T-helper 17 cell (primary cell): ENCODE data around the gene PTPRN2. TPM values are rescaled to one million over a fixed set of nuclear protein-coding genes. Genes with fewer than 3 reads are reported as not detected.

Experiments
- ATAC-seq: fragments of 150-1000 bp; cut with Tn5 transposase; 2 replicates; pipeline ENCODE4 v1.10.0; 2021; ENCODE audit warnings: mild to moderate bottlenecking, moderate library complexity
- DNase-seq, 3 donors: peaks; one replicate each; pipeline versions ENCODE4 v3.0.0 to v3.0.0-alpha.2; 2020 to 2021
- H3K9me3 ChIP-seq: one replicate; pipeline ENCODE4 v1.7.0; 2013; ENCODE audit warnings: low read length, mild to moderate bottlenecking; ENCODE audit not compliant: control insufficient read depth, poor library complexity, severe bottlenecking
- H3K27ac Mint-ChIP-seq: one replicate; pipeline ENCODE4 v1.8.0; 2022; ENCODE audit warnings: mild to moderate bottlenecking, moderate library complexity, mixed read lengths
- H3K27me3 Mint-ChIP-seq: one replicate; pipeline ENCODE4 v1.8.0; 2022; ENCODE audit warnings: mixed read lengths
- H3K36me3 Mint-ChIP-seq: one replicate; pipeline ENCODE4 v1.8.0; 2022; ENCODE audit warnings: low read depth, mixed read lengths
- H3K4me1 Mint-ChIP-seq: one replicate; pipeline ENCODE4 v1.8.0; 2022; ENCODE audit warnings: mild to moderate bottlenecking, mixed read lengths
- H3K4me3 Mint-ChIP-seq: one replicate; pipeline ENCODE4 v1.8.0; 2022; ENCODE audit warnings: mild to moderate bottlenecking, moderate library complexity, mixed read lengths
- total RNA-seq, 4 donors: library from RNA in 2 of 4; stranded (reverse) in 2 of 4; gene quantifications; one replicate each; pipeline ENCODE4 v1.2.3 and lab custom pipeline; 2022 to 2026

Gene PTPRN2
- total RNA-seq, 2 donors from 2014 or later, result 0.42 to 0.57 TPM

DNA sequence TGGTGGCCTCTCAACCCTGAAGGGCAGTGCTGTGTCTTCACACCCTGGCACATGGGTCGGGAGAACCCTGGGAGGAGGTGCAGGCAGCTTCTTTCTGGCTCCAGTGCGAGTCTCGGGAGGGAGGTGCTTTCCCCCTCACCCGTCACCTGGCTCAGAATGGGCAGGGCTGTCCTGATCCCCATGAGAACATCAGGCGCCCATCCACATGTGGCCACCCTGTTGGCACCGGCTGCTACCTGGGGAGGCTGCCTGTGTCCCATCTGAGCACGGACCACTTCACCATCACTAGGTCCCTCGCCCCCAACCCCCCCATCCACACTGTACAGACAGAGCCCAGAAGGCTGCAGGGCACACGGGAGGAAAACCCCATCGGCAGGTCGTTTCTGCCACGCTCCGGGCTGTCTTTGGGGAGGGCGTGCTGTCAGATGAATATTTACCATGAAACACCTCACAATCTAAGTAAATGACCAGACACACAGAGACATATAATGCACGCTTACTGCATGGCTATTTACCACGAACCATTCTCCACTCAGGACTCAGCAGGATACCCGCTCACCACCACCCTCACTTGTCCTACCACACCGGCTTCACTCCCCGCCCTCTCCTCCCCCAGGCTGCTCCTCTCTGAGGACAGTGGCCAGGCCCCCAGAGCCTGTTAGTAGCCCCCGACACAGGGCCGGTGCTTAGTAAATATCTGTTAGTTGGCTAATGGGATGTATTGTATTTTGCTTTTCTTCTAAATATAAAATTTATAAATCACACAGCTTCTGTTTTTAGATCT is 968.6 kb downstream of the PTPRN2 start:
- Mint-ChIP-seq H3K27me3 (no peaks in the 10 kb centered on the region), H3K4me3 (no peak overlapping the region), H3K36me3 (no peaks in the 10 kb centered on the region), H3K27ac (no peak overlapping the region), H3K4me1 (peaks cover 14% of the 10 kb centered on the region)
- ATAC-seq (no peak), DNase-seq (no peak)
- no peaks in the 10 kb centered on the region for H3K9me3 ChIP-seq

GRCh38 chr7:157618091-157618726 is 969.4 kb downstream of the PTPRN2 start:
- Mint-ChIP-seq H3K27ac (no peak overlapping the region), H3K36me3 (no peaks in the 10 kb centered on the region), H3K4me3 (no peak overlapping the region), H3K4me1 (peaks cover 14% of the 10 kb centered on the region), H3K27me3 (no peaks in the 10 kb centered on the region)
- no peaks in the 10 kb centered on the region for H3K9me3 ChIP-seq
- ATAC-seq (no peak), DNase-seq (no peak)

DNA sequence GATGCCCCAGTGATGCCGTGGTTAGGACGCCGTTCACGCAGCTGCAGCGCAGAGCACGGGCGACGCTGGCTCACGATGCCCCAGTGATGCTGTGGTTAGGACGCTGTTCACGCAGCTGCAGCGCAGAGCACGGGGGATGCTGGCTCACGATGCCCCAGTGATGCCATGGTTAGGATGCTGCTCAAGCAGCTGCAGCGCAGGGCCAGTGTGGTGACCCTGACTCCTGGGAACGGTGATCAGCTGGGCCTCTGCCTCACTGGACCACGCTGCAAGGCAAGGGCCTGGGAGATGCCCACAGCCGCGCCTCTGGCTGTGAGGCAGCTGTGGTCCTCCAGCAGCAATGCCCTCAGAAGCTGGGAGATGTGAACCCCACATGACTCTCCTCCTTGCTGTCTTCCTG is 970.2 kb downstream of the PTPRN2 start:
- peaks cover 16% of the 10 kb centered on the region for H3K4me1 Mint-ChIP-seq
- no peaks in the 10 kb centered on the region for H3K36me3 Mint-ChIP-seq
- ATAC-seq, result no peak
- no peaks in the 10 kb centered on the region for H3K9me3 ChIP-seq
- DNase-seq, result no peak
- no peak overlapping the region for H3K4me3 Mint-ChIP-seq
- H3K27me3 Mint-ChIP-seq, result no peaks in the 10 kb centered on the region
- no peak overlapping the region for H3K27ac Mint-ChIP-seq

DNA sequence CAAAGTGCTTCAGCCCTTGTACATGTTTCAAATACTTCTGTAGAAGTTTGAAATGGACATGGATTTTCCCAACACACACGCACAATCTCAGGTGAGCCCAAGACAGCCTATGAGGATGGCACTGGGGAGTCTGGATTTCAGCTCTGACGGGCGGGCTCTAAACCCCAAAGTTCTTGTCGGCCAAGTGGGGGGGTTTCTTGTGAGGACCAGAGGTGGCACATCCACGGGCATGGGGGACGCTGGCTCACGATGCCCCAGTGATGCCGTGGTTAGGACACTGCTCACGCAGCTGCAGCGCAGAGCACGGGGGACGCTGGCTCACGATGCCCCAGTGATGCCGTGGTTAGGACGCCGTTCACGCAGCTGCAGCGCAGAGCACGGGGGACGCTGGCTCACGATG is 970.7 kb downstream of the PTPRN2 start:
- no peak for ATAC-seq
- Mint-ChIP-seq H3K36me3 (no peaks in the 10 kb centered on the region), H3K4me3 (no peak overlapping the region), H3K4me1 (peaks cover 16% of the 10 kb centered on the region), H3K27ac (no peak overlapping the region), H3K27me3 (no peaks in the 10 kb centered on the region)
- no peak for DNase-seq
- no peaks in the 10 kb centered on the region for H3K9me3 ChIP-seq

GRCh38 chr7:157616426-157616825 is 971.2 kb downstream of the PTPRN2 start:
- ATAC-seq, result no peak
- Mint-ChIP-seq H3K27me3 (no peaks in the 10 kb centered on the region), H3K36me3 (no peaks in the 10 kb centered on the region), H3K4me3 (no peak overlapping the region), H3K4me1 (peaks cover 14% of the 10 kb centered on the region), H3K27ac (no peak overlapping the region)
- H3K9me3 ChIP-seq, result no peaks in the 10 kb centered on the region
- no peak for DNase-seq

DNA sequence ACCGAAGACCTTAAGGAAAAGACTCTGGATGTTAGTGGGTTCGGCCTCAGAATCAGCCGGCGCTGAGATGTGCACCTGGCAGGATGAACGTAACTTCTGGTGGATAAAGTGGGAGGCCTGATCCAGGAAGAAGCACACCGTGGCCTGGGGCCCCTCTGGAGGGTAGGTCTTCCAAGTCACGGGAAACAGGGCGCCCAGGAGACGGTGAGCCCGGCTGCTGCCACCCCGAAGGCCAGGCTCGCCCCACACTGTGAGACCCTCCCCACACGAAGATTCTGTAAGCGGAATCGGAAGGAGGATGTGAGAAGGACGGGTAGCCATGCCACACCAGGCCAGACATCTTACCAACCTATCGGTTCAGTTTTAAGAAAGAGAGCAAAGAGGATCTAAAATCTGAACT is 971.8 kb downstream of the PTPRN2 start:
- H3K4me3 Mint-ChIP-seq, result no peak overlapping the region
- H3K36me3 Mint-ChIP-seq, result no peaks in the 10 kb centered on the region
- DNase-seq (no peak), ATAC-seq (no peak)
- no peaks in the 10 kb centered on the region for H3K9me3 ChIP-seq
- H3K27ac Mint-ChIP-seq, result no peak overlapping the region
- H3K27me3 Mint-ChIP-seq, result no peaks in the 10 kb centered on the region
- H3K4me1 Mint-ChIP-seq, result peaks cover 17% of the 10 kb centered on the region

DNA sequence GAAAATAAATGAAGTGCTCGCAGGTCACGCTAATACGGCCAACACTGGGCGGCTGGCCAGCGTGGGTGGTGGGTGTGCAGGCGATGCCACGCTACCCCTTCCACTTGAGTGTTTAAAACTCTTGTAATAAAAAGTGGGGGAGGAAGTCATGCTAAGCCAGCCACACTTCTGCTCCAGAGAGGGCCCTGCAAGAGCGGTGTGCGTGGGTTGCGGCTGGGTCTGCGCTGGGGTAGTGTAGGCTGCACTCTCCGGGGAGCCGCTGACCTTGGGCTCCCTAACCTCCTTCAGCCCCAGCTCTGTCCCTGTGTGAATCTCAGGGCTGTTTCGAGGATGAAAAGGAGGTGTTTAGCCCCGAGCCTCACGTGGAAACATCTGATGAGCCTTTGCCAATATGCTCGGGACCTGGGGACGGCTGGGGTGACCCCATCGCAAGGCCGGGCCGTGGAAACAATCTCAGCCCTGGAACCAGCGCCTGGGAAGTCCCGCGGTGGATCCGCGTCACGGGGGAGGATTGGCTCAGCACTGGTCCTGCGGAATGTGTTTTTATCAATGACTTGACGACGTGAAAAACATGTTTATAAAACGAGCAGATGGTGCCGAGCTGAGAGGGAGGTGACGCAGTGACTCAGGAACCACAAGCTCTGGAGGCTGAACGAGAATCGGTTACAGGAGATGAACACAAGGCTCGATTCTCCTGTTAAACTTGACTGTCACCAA is 972.4 kb downstream of the PTPRN2 start:
- H3K9me3 ChIP-seq, result no peaks in the 10 kb centered on the region
- ATAC-seq (no peak), DNase-seq (no peak)
- no peaks in the 10 kb centered on the region for H3K36me3 Mint-ChIP-seq
- no peak overlapping the region for H3K27ac Mint-ChIP-seq
- H3K4me1 Mint-ChIP-seq, result peaks cover 15% of the 10 kb centered on the region
- H3K4me3 Mint-ChIP-seq, result no peak overlapping the region
- H3K27me3 Mint-ChIP-seq, result no peaks in the 10 kb centered on the region

DNA sequence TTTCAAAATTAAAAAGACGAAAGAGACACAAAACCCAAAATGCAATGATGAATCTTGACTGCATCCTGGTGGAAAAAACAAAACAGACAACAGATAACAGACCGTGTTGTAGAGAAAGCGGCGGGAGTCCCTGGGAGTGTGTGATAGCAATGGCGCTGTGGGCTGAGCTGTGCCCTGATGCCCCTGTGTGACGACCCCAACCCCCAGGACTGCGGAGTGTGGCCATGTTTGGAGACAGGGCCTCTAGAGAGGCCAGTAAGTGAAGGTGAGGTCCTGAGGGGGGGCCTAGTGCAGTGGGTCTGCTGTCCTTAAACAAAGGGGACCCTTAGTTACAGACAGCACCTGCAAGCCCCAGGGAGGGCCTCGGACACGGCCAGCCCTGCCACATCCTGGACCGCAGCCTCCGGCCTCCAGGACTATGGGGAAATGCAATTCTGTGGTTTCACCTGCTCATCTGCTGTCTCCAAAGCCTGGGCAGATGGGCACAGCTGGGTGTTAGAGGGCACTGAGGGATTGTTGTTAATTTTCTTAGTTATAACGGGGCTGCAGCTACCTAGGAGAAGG is 973.1 kb downstream of the PTPRN2 start:
- Mint-ChIP-seq H3K27ac (no peak overlapping the region), H3K4me3 (peak overlapping the region; percentile 56), H3K27me3 (no peaks in the 10 kb centered on the region), H3K36me3 (no peaks in the 10 kb centered on the region), H3K4me1 (peaks cover 15% of the 10 kb centered on the region)
- DNase-seq, result no peak
- ATAC-seq, result no peak
- H3K9me3 ChIP-seq, result no peaks in the 10 kb centered on the region

- H3K9me3 ChIP-seq, result no peaks in the 10 kb centered on the region
- H3K4me1 Mint-ChIP-seq, result peaks cover 15% of the 10 kb centered on the region
- H3K4me3 Mint-ChIP-seq, result peak overlapping the region; percentile 56
- no peak for DNase-seq
- no peaks in the 10 kb centered on the region for H3K36me3 Mint-ChIP-seq
- no peak overlapping the region for H3K27ac Mint-ChIP-seq
- no peaks in the 10 kb centered on the region for H3K27me3 Mint-ChIP-seq
- ATAC-seq, result no peak
These were observed 973.9 kb downstream of the PTPRN2 start for GRCh38 chr7:157613575-157614322.

DNA sequence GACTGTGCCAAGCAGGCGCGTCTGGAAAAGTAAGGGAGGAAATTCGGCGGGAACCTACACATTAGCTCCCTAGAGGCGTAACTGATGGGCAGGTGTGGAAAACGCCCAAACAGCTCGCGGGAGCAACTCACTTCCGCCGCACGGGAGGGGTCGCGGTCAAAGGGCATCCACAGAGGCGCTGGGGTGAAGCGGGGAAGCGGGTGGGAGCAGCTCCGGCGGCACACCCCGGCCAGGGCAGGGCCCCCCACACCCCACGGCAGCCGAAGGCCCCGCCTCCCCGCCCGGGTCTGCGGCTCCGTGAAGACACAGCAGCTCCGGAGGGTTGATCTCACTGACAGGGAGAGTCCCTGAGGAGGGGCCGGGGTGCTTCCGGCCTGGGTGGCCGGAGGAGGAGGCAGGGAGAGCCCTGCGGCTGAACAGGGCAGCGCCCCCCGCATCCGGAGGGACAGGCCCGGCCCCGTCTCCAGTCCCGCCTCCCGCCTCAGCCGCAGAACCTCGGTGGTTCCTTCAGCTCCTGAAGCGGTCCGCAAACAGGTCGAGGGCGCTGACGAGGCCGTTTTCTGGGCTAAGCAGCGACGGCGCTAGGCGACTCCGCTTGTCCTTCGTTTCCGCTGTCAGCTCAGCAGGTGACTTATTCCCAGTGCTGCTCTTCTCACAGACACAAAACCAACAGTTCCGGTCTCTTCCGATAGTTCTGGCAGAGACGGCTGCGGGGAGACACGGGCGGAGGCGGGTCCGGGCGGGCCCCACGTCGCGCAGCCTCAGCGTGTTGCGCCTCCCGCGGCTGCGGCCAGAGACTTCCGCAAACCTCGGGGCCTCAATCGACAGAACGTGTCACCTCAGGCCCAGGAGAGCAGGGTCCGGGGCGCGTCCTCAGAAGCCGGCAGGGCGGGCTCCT is 974.7 kb downstream of the PTPRN2 start:
- H3K27ac Mint-ChIP-seq, result peak overlapping the region; percentile 90

DNA sequence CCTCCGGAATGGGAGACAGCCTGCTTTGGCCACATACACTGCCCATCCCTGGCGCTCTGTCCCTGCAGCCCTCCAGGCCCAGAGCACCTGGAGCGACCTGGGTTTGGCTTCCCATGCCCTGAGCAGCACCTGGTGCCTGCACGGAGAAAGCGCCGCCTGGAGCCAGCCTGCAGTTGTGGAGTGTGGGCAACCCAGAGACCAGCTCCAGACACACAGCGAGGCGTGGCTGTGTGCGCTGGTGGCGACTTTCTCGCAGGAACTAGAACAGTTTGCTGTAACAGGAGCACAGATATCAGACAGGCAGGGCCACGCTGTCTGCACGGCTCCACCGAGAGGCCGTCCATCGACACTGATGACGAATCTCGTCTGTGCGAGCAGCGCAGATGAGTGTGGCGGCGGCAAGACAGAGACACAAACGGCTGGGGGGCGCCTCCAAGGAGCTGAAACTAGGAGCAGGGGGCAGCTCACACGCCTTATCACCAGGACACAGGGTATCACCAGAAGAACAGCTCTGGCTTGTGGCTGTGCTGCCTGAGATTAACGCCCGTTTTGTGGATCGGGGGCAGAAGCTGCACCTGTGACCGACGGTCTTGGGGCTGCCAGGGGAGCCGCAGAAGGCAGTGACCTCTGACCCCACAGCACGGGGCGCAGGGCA is 975.5 kb downstream of the PTPRN2 start:
- H3K9me3 ChIP-seq, result no peaks in the 10 kb centered on the region
- peak overlapping the region; percentile 88 for H3K4me3 Mint-ChIP-seq
- no peaks in the 10 kb centered on the region for H3K36me3 Mint-ChIP-seq
- ATAC-seq (no peak), DNase-seq (no peak)
- no peaks in the 10 kb centered on the region for H3K27me3 Mint-ChIP-seq
- peak overlapping the region; percentile 90 for H3K27ac Mint-ChIP-seq
- H3K4me1 Mint-ChIP-seq, result peaks cover 12% of the 10 kb centered on the region

More for the DNA sequence above, 974.7 kb downstream of the PTPRN2 start:
- Mint-ChIP-seq H3K4me3 (peak overlapping the region; percentile 88), H3K36me3 (no peaks in the 10 kb centered on the region), H3K27me3 (no peaks in the 10 kb centered on the region), H3K4me1 (peaks cover 13% of the 10 kb centered on the region)
- DNase-seq (peak; percentile 48 to 52 (median 52)), ATAC-seq (peak; percentile 87)
- no peaks in the 10 kb centered on the region for H3K9me3 ChIP-seq

DNA sequence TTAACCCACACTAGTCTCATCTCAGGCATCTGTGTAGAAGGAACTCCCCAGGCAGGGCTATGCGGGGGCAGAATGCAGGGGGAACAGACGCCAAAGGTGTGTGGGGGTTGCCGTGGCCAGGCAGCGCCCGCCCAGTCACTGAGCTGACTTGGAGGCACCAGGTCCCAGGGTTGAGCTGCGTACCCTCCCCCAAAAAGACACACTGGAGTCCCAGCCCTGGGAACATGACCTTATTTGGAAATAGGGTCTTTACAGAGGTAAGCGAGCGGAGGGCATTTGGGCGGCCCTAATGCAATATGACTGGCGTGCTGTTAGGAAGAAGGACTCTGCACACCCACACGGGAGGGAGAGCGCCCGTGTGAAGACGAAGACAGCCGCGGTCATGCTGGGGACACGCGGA is 976.3 kb downstream of the PTPRN2 start:
- no peaks in the 10 kb centered on the region for H3K36me3 Mint-ChIP-seq
- no peak for DNase-seq

More for the DNA sequence above, 976.3 kb downstream of the PTPRN2 start:
- no peaks in the 10 kb centered on the region for H3K9me3 ChIP-seq
- H3K4me3 Mint-ChIP-seq, result peak overlapping the region; percentile 77
- peaks cover 12% of the 10 kb centered on the region for H3K4me1 Mint-ChIP-seq
- H3K27me3 Mint-ChIP-seq, result no peaks in the 10 kb centered on the region
- ATAC-seq, result no peak
- H3K27ac Mint-ChIP-seq, result no peak overlapping the region
